H1 (cell line): ENCODE measurements around the gene SP1. TPM values are rescaled to one million over a fixed set of nuclear protein-coding genes. Genes with fewer than 3 reads are reported as not detected.

Experiments used
- CTCF ChIA-PET: fragments of 300-600 bp; sonication (Branson Sonifier 250); formaldehyde crosslinking; loops from one replicate; lab custom pipeline; 2021; ENCODE audit not compliant: partially characterized antibody; lab: Charles Lee
- POLR2A ChIA-PET: fragments of 300-600 bp; sonication (Branson Sonifier 250); formaldehyde crosslinking; loops from one replicate; lab custom pipeline; 2021; ENCODE audit warnings: inconsistent platforms; ENCODE audit not compliant: partially characterized antibody; lab: Charles Lee
- DNase-seq, 2 experiments: peaks; one replicate each; pipeline versions ENCODE4 v3.0.0 to v3.0.0-alpha.2; 2010 to 2022; ENCODE audit warnings: low spot score in 2 of 2, low read depth in 1 of 2, mixed read lengths in 1 of 2
- FAIRE-seq: peaks from 2 replicates; lab custom pipeline; 2011; peaks lifted over from hg19 to GRCh38; lab: Jason Lieb, UNC
- H2AFZ ChIP-seq: 2 replicates; pipeline ENCODE4 v1.8.1; 2012; ENCODE audit warnings: low read length, inconsistent platforms
- H2AK5ac ChIP-seq: 2 replicates; pipeline ENCODE4 v1.6.1; 2013; ENCODE audit warnings: low read depth, low read length
- H2BK120ac ChIP-seq: replicated peaks from 2 replicates; pipeline ENCODE3; 2013; ENCODE audit warnings: low read depth, low read length, inconsistent platforms
- H2BK12ac ChIP-seq: 2 replicates; pipeline ENCODE4 v1.6.1; 2013; ENCODE audit warnings: low read depth, low read length
- H2BK15ac ChIP-seq: 2 replicates; pipeline ENCODE4 v1.6.1; 2013; ENCODE audit warnings: low read length
- H2BK20ac ChIP-seq: 2 replicates; pipeline ENCODE4 v1.6.1; 2013; ENCODE audit warnings: low read length
- H2BK5ac ChIP-seq: 2 replicates; pipeline ENCODE4 v1.6.1; 2013; ENCODE audit warnings: low read depth, low read length
- H3K14ac ChIP-seq: 2 replicates; pipeline ENCODE4 v1.6.1; 2013; ENCODE audit warnings: inconsistent platforms; ENCODE audit not compliant: insufficient read length
- H3K18ac ChIP-seq: 2 replicates; pipeline ENCODE4 v1.6.1; 2013; ENCODE audit warnings: low read length; ENCODE audit errors: extremely low read depth
- H3K23ac ChIP-seq: 2 replicates; pipeline ENCODE4 v1.6.1; 2013; ENCODE audit warnings: inconsistent platforms; ENCODE audit not compliant: insufficient read length
- H3K23me2 ChIP-seq: 2 replicates; pipeline ENCODE4 v1.6.1; 2013; ENCODE audit warnings: low read depth, low read length
- H3K27ac ChIP-seq: 2 replicates; pipeline ENCODE4 v1.6.1; 2011; ENCODE audit warnings: low read depth, low read length, inconsistent platforms
- H3K27me3 ChIP-seq, 4 experiments: replicated peaks in 1 of 4; 1 replicate in 1 of 4; 2 replicates in 3 of 4; pipeline versions ENCODE4 v1.6.1 to v1.8.1; 2011 to 2013; ENCODE audit warnings: low read length in 3 of 4, mild to moderate bottlenecking in 3 of 4, inconsistent platforms in 2 of 4, mixed read lengths in 2 of 4, moderate library complexity in 1 of 4; ENCODE audit not compliant: control insufficient read depth in 3 of 4, insufficient read depth in 3 of 4; ENCODE audit errors: extremely low read depth in 1 of 4
- H3K36me3 ChIP-seq, 4 experiments: 2 replicates each; pipeline versions ENCODE4 v1.6.1 to v1.8.1; 2011 to 2013; ENCODE audit warnings: mild to moderate bottlenecking in 4 of 4, low read length in 3 of 4, moderate library complexity in 2 of 4, control low read depth in 1 of 4, inconsistent platforms in 1 of 4; ENCODE audit not compliant: insufficient read depth in 4 of 4, control insufficient read depth in 2 of 4
- H3K4ac ChIP-seq: replicated peaks from 2 replicates; pipeline ENCODE3; 2013; ENCODE audit warnings: low read length, low read depth, mixed read lengths, inconsistent platforms; ENCODE audit not compliant: insufficient read length
- H3K4me1 ChIP-seq, 4 experiments: replicated peaks in 1 of 4; 1 replicate in 1 of 4; 2 replicates in 3 of 4; pipeline versions ENCODE4 v1.6.1 to v1.8.1; 2011 to 2013; ENCODE audit warnings: low read length in 3 of 4, inconsistent platforms in 2 of 4, mixed read lengths in 1 of 4; ENCODE audit not compliant: insufficient read depth in 4 of 4, control insufficient read depth in 3 of 4
- H3K4me2 ChIP-seq, 2 experiments: 2 replicates each; pipeline versions ENCODE4 v1.6.1 to v1.8.1; 2011 to 2013; ENCODE audit warnings: low read depth in 2 of 2, low read length in 2 of 2, control low read depth in 1 of 2, inconsistent platforms in 1 of 2, mild to moderate bottlenecking in 1 of 2; ENCODE audit not compliant: insufficient read depth in 1 of 2
- H3K4me3 ChIP-seq, 4 experiments: fragments of 200-600, 300-600 bp in 1 of 4; sonication (generic), shearing (Covaris generic), sonication (Bioruptor Twin) in 1 of 4; 2 replicates each; pipeline versions ENCODE4 v1.5.1 to v1.8.1; 2011 to 2016; ENCODE audit warnings: low read length in 4 of 4, low read depth in 3 of 4, control low read depth in 2 of 4, inconsistent platforms in 2 of 4, mild to moderate bottlenecking in 2 of 4, mixed read lengths in 1 of 4, moderate library complexity in 1 of 4; ENCODE audit not compliant: insufficient read depth in 2 of 4; ENCODE audit errors: extremely low read depth in 1 of 4
- H3K56ac ChIP-seq: replicated peaks from 2 replicates; pipeline ENCODE3; 2013; ENCODE audit warnings: low read depth, mild to moderate bottlenecking, mixed read lengths, low read length, inconsistent platforms; ENCODE audit not compliant: insufficient read length
- H3K79me1 ChIP-seq: 2 replicates; pipeline ENCODE4 v1.6.1; 2013; ENCODE audit warnings: low read depth, low read length, control low read depth
- H3K79me2 ChIP-seq, 2 experiments: 2 replicates each; pipeline versions ENCODE4 v1.6.1 to v1.8.1; 2012 to 2013; ENCODE audit warnings: low read length in 2 of 2, mild to moderate bottlenecking in 2 of 2, inconsistent platforms in 1 of 2; ENCODE audit not compliant: insufficient read depth in 2 of 2, control insufficient read depth in 1 of 2
- H3K9ac ChIP-seq, 4 experiments: replicated peaks in 1 of 4; 1 replicate in 1 of 4; 2 replicates in 3 of 4; pipeline versions ENCODE4 v1.6.1 to v1.8.1; 2011 to 2013; ENCODE audit warnings: low read depth in 3 of 4, low read length in 3 of 4, control low read depth in 2 of 4, mild to moderate bottlenecking in 2 of 4, moderate library complexity in 2 of 4, inconsistent platforms in 1 of 4; ENCODE audit errors: extremely low read depth in 1 of 4
- H3K9me3 ChIP-seq, 2 experiments: 2 replicates each; pipeline versions ENCODE4 v1.6.1 to v1.8.1; 2012 to 2013; ENCODE audit warnings: mild to moderate bottlenecking in 2 of 2, moderate library complexity in 2 of 2, control low read depth in 1 of 2, inconsistent platforms in 1 of 2, low read depth in 1 of 2, low read length in 1 of 2, mixed read lengths in 1 of 2; ENCODE audit not compliant: insufficient read depth in 2 of 2
- H4K20me1 ChIP-seq, 2 experiments: replicated peaks in 1 of 2; 2 replicates each; pipeline versions ENCODE3 to v1.8.1; 2011 to 2013; ENCODE audit warnings: inconsistent platforms in 2 of 2, low read length in 2 of 2, mild to moderate bottlenecking in 1 of 2; ENCODE audit not compliant: insufficient read depth in 2 of 2, control insufficient read depth in 1 of 2
- H4K5ac ChIP-seq: 2 replicates; pipeline ENCODE4 v1.6.1; 2013; ENCODE audit warnings: low read length, low read depth, mixed read lengths, inconsistent platforms; ENCODE audit not compliant: insufficient read length
- H4K8ac ChIP-seq: 2 replicates; pipeline ENCODE4 v1.8.0; 2013; ENCODE audit warnings: mild to moderate bottlenecking, moderate library complexity, low read length, inconsistent platforms; ENCODE audit not compliant: insufficient read depth; ENCODE audit errors: extremely low read depth
- H4K91ac ChIP-seq: replicated peaks from 2 replicates; pipeline ENCODE3; 2013; ENCODE audit warnings: low read length, mixed read lengths, inconsistent platforms; ENCODE audit not compliant: insufficient read length
- KDM4A ChIP-seq: IDR thresholded peaks from one replicate; pipeline ENCODE4 v1.7.1; 2012; ENCODE audit warnings: low read depth, mild to moderate bottlenecking, moderate library complexity, low read length, inconsistent platforms; ENCODE audit not compliant: severe bottlenecking
- POLR2AphosphoS5 ChIP-seq: IDR thresholded peaks from 2 replicates; pipeline ENCODE4 v1.6.1; 2011; ENCODE audit warnings: low read depth, low read length
- WGBS, 2 experiments: shearing (Covaris generic) in 1 of 2; methylation state at CpG; one replicate each; pipeline versions ENCODE4 v1.1.6 to v1.1.7; 2013 to 2015; ENCODE audit warnings: low lambda C conversion rate in 2 of 2, mixed read lengths in 2 of 2, inconsistent platforms in 1 of 2, low coverage in 1 of 2, missing lambda C conversion rate in 1 of 2; ENCODE audit not compliant: insufficient replicate concordance in 2 of 2, insufficient coverage in 1 of 2, insufficient read length in 1 of 2; ENCODE audit errors: extremely low coverage in 1 of 2, missing lambda C conversion rate in 1 of 2; 5-methylcytosine and 5-hydroxymethylcytosine counted together
- polyA plus RNA-seq, 7 experiments: library from polyadenylated mRNA; depleted of rRNA in 3 of 7; stranded (reverse) in 5 of 7; unstranded in 2 of 7; fragments of >200 nt in 5 of 7; fragments of 200-250 nt in 2 of 7; gene quantifications; 1 replicate in 5 of 7; 2 replicates in 1 of 7; 4 replicates in 1 of 7; pipeline versions ENCODE4 v1.2.1 to v1.2.3, GENCODE V29; 2011 to 2013; ENCODE audit warnings: missing spikeins in 2 of 7, mixed read lengths in 2 of 7
- total RNA-seq: library from RNA; stranded (reverse); fragmentation: NEBNext Ultra II Directional; extraction: Animal tissue kit (Norgen Biotek cat#: 25700); gene quantifications from 2 replicates; pipeline ENCODE4 v1.2.1, GENCODE V29; 2021

Gene SP1
- total and polyA plus RNA-seq, 2 of the 8 experiments (the other 6 are each of a cell fraction or from before 2014, with no cell fraction given), result 50.7 to 75.2 TPM

- Histone ChIP-seq H4K8ac (no peak overlapping the region), H3K36me3 (no peaks in the 10 kb centered on the region), H4K5ac (no peak overlapping the region), H3K27ac (no peak overlapping the region), H4K20me1 (no peaks in the 10 kb centered on the region), H3K18ac (no peak overlapping the region), H2AK5ac (no peak overlapping the region), H2BK15ac (no peak overlapping the region), H2BK5ac (no peak overlapping the region), H3K79me1 (no peaks in the 10 kb centered on the region), H2BK20ac (no peak overlapping the region), H3K27me3 (no peaks in the 10 kb centered on the region), H3K4me1 (no peaks in the 10 kb centered on the region), H3K4ac (no peak overlapping the region), H3K79me2 (no peaks in the 10 kb centered on the region), H3K23ac (no peak overlapping the region), H3K9ac (no peak overlapping the region), H2BK12ac (no peak overlapping the region), H2BK120ac (no peak overlapping the region), H3K23me2 (no peaks in the 10 kb centered on the region), H3K9me3 (no peaks in the 10 kb centered on the region), H3K4me3 (no peak overlapping the region), H3K4me2 (no peak overlapping the region), H4K91ac (no peak overlapping the region), H3K14ac (no peak overlapping the region), H3K56ac (no peak overlapping the region), H2AFZ (no peak overlapping the region)
- POLR2A ChIA-PET, result interaction anchor here (1.0 to 4.2 kb wide), 4 partner anchors 10 to 51 kb away, joined by 3 to 21 read pairs (median 4); partner anchors contain the start of genes PRR13 and SP1
- no peak for DNase-seq
- 87% methylated on average over 7 of the region's 7 CpGs; no CpG with 5 or more reads in 1 of the 2 experiments for WGBS, 2 experiments
- CTCF ChIA-PET, result interaction anchor here (0.9 to 4.9 kb wide), 9 partner anchors 9 to 326 kb away, joined by 3 to 35 read pairs (median 5); no protein-coding TSS in a partner anchor
- no peak for FAIRE-seq
- TF ChIP-seq POLR2AphosphoS5, result no peak
- TF ChIP-seq KDM4A, result no peak
Measured at GRCh38 chr12:53431187-53431586, 51.2 kb downstream of the SP1 start.
